Parathyroid adenoma (tissue), 2 donors: ENCODE measurements around the gene NKX2-2.

Experiments
- H2AFZ ChIP-seq: fragments of 300-600 bp; sonication (generic); one replicate; pipeline ENCODE4 v1.7.0; 2017; ENCODE audit warnings: antibody characterized with exemption, mild to moderate bottlenecking
- H3K27ac ChIP-seq: fragments of 300-600 bp; sonication (generic); one replicate; pipeline ENCODE4 v1.7.0; 2017
- H3K27me3 ChIP-seq: fragments of 300-600 bp; sonication (generic); one replicate; pipeline ENCODE4 v1.7.0; 2017; ENCODE audit warnings: low read length; ENCODE audit not compliant: control insufficient read depth, insufficient read depth
- H3K36me3 ChIP-seq: fragments of 300-600 bp; sonication (generic); one replicate; pipeline ENCODE4 v1.7.0; 2017; ENCODE audit warnings: low read length; ENCODE audit not compliant: control insufficient read depth, insufficient read depth
- H3K4me1 ChIP-seq: fragments of 300-600 bp; sonication (generic); one replicate; pipeline ENCODE4 v1.7.0; 2017; ENCODE audit warnings: control low read depth
- H3K4me2 ChIP-seq: fragments of 300-600 bp; sonication (generic); one replicate; pipeline ENCODE4 v1.7.0; 2017; ENCODE audit warnings: low read length
- H3K4me3 ChIP-seq: fragments of 300-600 bp; sonication (generic); one replicate; pipeline ENCODE4 v1.7.0; 2017; ENCODE audit warnings: low read depth, low read length
- H3K79me2 ChIP-seq: fragments of 300-600 bp; sonication (generic); one replicate; pipeline ENCODE4 v1.7.0; 2017; ENCODE audit warnings: control low read depth
- H3K9ac ChIP-seq: fragments of 300-600 bp; sonication (generic); one replicate; pipeline ENCODE4 v1.7.0; 2017; ENCODE audit warnings: mild to moderate bottlenecking
- H3K9me3 ChIP-seq: fragments of 300-600 bp; sonication (generic); one replicate; pipeline ENCODE4 v1.7.0; 2017; ENCODE audit warnings: low read length; ENCODE audit not compliant: control insufficient read depth
- TF ChIP-seq, protein P1 (sequence below): fragments of 300-600 bp; sonication (generic); IDR thresholded peaks from one replicate; pipeline ENCODE4 v1.7.0; 2017; ENCODE audit warnings: antibody characterized with exemption, mild to moderate bottlenecking
- donor health status: primary hyperparathyroidism.

Gene NKX2-2

GRCh38 chr20:21520702-21521595 is 7.1 kb upstream of the NKX2-2 start:
- Histone ChIP-seq H3K4me2 (no peak overlapping the region), H3K9me3 (no peaks in the 10 kb centered on the region), H3K27me3 (peaks cover 33% of the 10 kb centered on the region), H2AFZ (no peak overlapping the region), H3K79me2 (no peaks in the 10 kb centered on the region), H3K36me3 (no peaks in the 10 kb centered on the region), H3K4me3 (no peak overlapping the region), H3K4me1 (no peaks in the 10 kb centered on the region), H3K9ac (no peak overlapping the region), H3K27ac (no peak overlapping the region)
- TF ChIP-seq, protein P1, sequence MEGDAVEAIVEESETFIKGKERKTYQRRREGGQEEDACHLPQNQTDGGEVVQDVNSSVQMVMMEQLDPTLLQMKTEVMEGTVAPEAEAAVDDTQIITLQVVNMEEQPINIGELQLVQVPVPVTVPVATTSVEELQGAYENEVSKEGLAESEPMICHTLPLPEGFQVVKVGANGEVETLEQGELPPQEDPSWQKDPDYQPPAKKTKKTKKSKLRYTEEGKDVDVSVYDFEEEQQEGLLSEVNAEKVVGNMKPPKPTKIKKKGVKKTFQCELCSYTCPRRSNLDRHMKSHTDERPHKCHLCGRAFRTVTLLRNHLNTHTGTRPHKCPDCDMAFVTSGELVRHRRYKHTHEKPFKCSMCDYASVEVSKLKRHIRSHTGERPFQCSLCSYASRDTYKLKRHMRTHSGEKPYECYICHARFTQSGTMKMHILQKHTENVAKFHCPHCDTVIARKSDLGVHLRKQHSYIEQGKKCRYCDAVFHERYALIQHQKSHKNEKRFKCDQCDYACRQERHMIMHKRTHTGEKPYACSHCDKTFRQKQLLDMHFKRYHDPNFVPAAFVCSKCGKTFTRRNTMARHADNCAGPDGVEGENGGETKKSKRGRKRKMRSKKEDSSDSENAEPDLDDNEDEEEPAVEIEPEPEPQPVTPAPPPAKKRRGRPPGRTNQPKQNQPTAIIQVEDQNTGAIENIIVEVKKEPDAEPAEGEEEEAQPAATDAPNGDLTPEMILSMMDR, result no peak

- Histone ChIP-seq H3K4me2 (no peak overlapping the region), H3K27ac (no peak overlapping the region), H3K4me3 (no peak overlapping the region), H3K4me1 (no peaks in the 10 kb centered on the region), H3K9me3 (no peaks in the 10 kb centered on the region), H3K36me3 (no peaks in the 10 kb centered on the region), H3K79me2 (no peaks in the 10 kb centered on the region), H3K9ac (no peak overlapping the region), H2AFZ (no peak overlapping the region), H3K27me3 (peaks cover 37% of the 10 kb centered on the region)
- TF ChIP-seq, protein P1, result no peak
Measured at GRCh38 chr20:21519136-21519584, 5.3 kb upstream of the NKX2-2 start.

- Histone ChIP-seq H3K79me2 (no peaks in the 10 kb centered on the region), H3K9me3 (no peaks in the 10 kb centered on the region), H3K4me2 (no peak overlapping the region), H3K27ac (no peak overlapping the region), H3K4me1 (no peaks in the 10 kb centered on the region), H3K4me3 (no peak overlapping the region), H3K9ac (no peak overlapping the region), H2AFZ (no peak overlapping the region), H3K36me3 (no peaks in the 10 kb centered on the region), H3K27me3 (peaks cover 40% of the 10 kb centered on the region)
- TF ChIP-seq, protein P1, result no peak
Measured at GRCh38 chr20:21518292-21518991, 4.6 kb upstream of the NKX2-2 start.

GRCh38 chr20:21517566-21518277 is 3.9 kb upstream of the NKX2-2 start:
- peaks cover 40% of the 10 kb centered on the region for H3K27me3 ChIP-seq
- TF ChIP-seq, protein P1, result no peak
- H3K4me3 ChIP-seq, result no peak overlapping the region
- no peaks in the 10 kb centered on the region for H3K9me3 ChIP-seq
- no peaks in the 10 kb centered on the region for H3K4me1 ChIP-seq
- no peak overlapping the region for H3K9ac ChIP-seq
- no peaks in the 10 kb centered on the region for H3K36me3 ChIP-seq
- H3K4me2 ChIP-seq, result no peak overlapping the region
- no peak overlapping the region for H2AFZ ChIP-seq
- no peaks in the 10 kb centered on the region for H3K79me2 ChIP-seq
- H3K27ac ChIP-seq, result no peak overlapping the region
